Measurements from ENCODE around the gene TANK.
"Not testable (repeated sequence)": the region's sequence is repeated elsewhere in the genome, so short reads cannot be mapped to it uniquely, and the experiment has no call there.

TANK gene

DNA sequence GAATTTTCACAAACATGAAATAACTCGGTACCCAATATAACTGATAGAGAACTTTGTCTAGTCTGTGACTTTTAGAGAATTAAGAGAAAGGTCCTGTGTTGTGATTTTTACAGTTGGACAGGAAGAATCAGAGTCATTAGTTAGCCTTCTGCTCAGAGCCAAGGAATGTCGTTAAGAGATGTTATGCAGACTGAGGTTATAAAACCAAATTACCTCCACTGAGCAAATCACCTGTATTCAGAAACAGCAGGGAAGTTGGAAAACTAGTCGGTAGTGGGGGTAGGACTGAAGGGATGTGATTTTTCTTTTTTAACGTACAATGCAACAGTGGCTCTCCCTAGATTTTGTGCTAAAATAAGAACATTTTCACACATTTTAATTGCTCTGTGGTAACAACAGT, 18.5 kb downstream of the TANK start:
- no peak overlapping the region for H3K4me3 ChIP-seq
- H3K9me3 ChIP-seq (ENCODE audit: low read depth, low read length) = no peaks in the 10 kb centered on the region
- H3K27ac ChIP-seq = no peak overlapping the region
- peaks cover 31% of the 10 kb centered on the region for H3K36me3 ChIP-seq (ENCODE audit: insufficient read depth, low read length)
- TF ChIP-seq EZH2 (IDR thresholded peaks at IDR 0.05) = no peak
- no peak for TF ChIP-seq FOXP2 (optimal IDR thresholded peaks at IDR 0.05; ENCODE audit: control extremely low read depth, extremely low read length, insufficient read depth)
- no peak for TF ChIP-seq POLR2AphosphoS5 (IDR thresholded peaks at IDR 0.05; ENCODE audit: borderline replicate concordance, low read depth, low read length)
- H3K9ac ChIP-seq (ENCODE audit: insufficient read length) = no peak overlapping the region
- DNase-seq (ENCODE audit: low read depth, low spot score) = no peak

DNA sequence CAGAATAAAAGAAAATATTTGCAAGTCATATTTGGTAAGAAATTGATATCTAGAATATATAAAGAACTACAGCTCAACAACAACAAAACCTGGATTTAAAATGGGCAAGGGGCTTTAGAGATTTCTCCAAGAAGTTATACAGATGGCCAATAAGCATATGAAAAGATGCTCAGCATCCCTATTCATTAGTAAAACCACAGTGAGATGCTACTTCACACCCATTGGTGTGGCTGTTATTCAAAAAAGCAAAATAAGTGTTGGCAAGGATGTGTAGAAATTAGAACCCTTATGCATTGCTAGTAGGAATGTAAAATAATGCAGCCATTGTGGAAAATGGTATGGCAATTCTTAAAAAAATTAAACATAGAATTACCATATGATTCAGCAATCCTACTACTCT, 29.8 kb downstream of the TANK start:
- no peak for DNase-seq (ENCODE audit: low read depth, low spot score)
- H3K27ac ChIP-seq = no peak overlapping the region
- no peak overlapping the region for H3K9ac ChIP-seq (ENCODE audit: insufficient read length)
- H3K9me3 ChIP-seq (ENCODE audit: low read depth, low read length) = no peaks in the 10 kb centered on the region
- TF ChIP-seq FOXP2 (optimal IDR thresholded peaks at IDR 0.05; ENCODE audit: control extremely low read depth, extremely low read length, insufficient read depth) = no peak
- TF ChIP-seq POLR2AphosphoS5 (IDR thresholded peaks at IDR 0.05; ENCODE audit: borderline replicate concordance, low read depth, low read length) = no peak
- no peak for TF ChIP-seq EZH2 (IDR thresholded peaks at IDR 0.05)
- no peak overlapping the region for H3K4me3 ChIP-seq
- no peaks in the 10 kb centered on the region; the same call in none of the 2 replicates for H3K36me3 ChIP-seq (ENCODE audit: insufficient read depth, low read length)

DNA sequence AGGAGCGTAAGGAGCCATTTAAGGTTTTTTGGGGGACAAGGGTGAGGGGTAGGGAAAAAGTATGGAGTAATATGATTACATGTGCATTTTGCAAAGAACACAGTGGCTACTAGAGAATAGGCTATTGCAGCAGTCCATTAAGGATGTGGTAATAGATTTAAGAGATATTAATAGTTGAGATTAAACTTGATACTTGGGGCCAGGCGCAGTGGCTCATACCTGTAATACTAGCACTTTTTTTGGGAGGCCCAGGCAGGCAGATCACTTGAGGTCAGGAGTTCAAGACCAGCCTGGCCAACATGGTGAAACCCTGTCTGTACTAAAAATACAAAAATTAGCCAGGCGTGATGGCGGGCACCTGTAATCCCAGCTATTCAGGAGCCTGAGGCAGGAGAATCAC, 35.4 kb downstream of the TANK start:
- H3K9me3 ChIP-seq (ENCODE audit: low read depth, low read length); H3K9ac ChIP-seq (ENCODE audit: insufficient read length); DNase-seq (ENCODE audit: low read depth, low spot score); H3K4me3 ChIP-seq; H3K36me3 ChIP-seq (ENCODE audit: insufficient read depth, low read length); H3K27ac ChIP-seq: not testable (repeated sequence)

DNA sequence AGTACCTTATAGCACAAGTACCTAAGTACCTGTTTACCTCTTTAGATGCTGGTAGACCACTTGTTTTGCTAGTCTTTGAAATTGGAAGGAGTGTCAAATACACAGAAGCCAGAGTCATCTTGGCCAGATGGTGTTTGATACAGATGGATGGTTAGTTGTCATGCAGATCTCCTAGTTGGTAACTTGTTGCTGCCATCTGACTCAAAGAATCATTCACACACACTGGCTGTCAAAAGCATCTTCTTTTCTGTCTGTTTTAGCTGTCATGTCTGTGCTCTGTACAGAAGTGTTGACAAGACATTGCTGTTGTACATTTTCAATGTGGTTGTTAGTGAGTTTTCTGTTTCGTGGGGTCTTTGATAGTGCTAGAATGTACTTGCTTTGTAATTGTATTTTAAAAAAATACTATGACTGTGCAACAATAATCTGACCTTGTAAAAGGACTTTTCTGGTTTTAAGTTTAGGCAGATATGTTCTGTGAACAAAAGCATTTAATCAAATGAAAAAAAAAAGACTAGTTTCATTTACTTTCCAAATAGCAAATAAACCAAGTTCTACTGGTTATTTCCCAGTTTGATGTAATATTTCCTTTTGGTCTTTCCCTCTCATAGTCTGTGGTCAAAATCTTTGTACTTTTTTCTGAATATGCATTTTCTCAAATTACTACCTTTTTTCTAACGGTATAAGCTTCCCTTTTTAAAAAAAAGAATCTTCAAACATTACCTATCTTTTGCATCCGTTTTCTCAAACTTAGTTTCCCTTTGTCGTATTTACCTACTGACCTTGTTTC, 39.9 kb downstream of the TANK start:
- peaks cover 24% of the 10 kb centered on the region for H3K36me3 ChIP-seq (ENCODE audit: insufficient read depth, low read length)
- DNase-seq (ENCODE audit: low read depth, low spot score) = no peak
- no peak overlapping the region for H3K27ac ChIP-seq
- no peak overlapping the region for H3K4me3 ChIP-seq
- H3K9ac ChIP-seq (ENCODE audit: insufficient read length) = no peak overlapping the region
- TF ChIP-seq EZH2 (IDR thresholded peaks at IDR 0.05) (no peak), POLR2AphosphoS5 (IDR thresholded peaks at IDR 0.05; ENCODE audit: borderline replicate concordance, low read depth, low read length) (no peak)
- H3K9me3 ChIP-seq (ENCODE audit: low read depth, low read length) = no peaks in the 10 kb centered on the region

DNA sequence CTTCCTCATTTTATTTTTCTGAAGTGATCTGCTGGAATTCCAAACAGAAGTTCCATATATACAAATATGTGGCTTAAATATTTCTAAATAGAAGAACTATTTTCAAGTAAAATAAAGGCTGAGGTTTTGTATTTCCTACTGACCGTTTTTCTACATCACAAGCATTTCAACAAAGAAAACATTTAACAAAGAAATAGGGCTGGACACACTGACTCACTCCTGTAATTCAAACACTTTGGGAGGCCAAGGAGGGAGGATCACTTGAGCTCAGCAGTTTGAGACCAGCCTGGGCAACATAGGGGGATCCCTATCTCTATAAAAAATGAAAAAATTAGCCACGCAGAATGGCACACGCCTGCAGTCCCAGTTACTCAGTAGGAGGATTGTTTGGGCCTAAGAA, 44.6 kb downstream of the TANK start:
- Histone ChIP-seq H3K9ac (ENCODE audit: insufficient read length) (no peak overlapping the region), H3K9me3 (ENCODE audit: low read depth, low read length) (no peaks in the 10 kb centered on the region), H3K4me3 (no peak overlapping the region), H3K27ac (no peak overlapping the region), H3K36me3 (ENCODE audit: insufficient read depth, low read length) (peaks cover 21% of the 10 kb centered on the region)
- no peak for DNase-seq (ENCODE audit: low read depth, low spot score)
- TF ChIP-seq EZH2 (IDR thresholded peaks at IDR 0.05) (no peak), FOXP2 (optimal IDR thresholded peaks at IDR 0.05; ENCODE audit: control extremely low read depth, extremely low read length, insufficient read depth) (no peak), POLR2AphosphoS5 (IDR thresholded peaks at IDR 0.05; ENCODE audit: borderline replicate concordance, low read depth, low read length) (no peak)

DNA sequence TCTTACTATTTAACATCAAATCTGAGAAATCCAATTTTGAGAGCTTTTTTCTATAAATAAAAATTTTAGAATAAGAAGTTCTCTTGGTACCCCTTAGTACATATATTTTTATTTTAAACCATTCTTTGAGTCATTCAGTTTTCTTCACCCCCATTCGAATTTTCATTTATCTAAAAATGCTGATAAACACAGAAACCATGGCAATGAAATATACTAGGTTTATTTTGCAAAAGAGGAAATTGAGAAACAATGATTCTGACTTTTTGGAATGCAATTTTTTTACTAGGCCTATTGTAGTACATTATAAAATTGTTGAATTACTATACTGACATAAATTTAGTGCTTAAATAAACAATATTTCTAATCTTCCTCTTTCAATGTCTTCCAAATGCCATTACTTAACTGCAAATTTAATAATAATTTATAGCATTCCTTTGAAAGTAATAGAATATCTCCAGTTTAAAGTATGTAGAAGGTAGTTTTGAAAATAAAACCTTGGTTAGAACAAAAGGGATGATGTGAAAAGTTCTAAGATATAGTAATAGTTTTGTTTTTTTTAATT, 46.3 kb downstream of the TANK start:
- Histone ChIP-seq H3K4me3 (no peak overlapping the region), H3K9me3 (ENCODE audit: low read depth, low read length) (no peaks in the 10 kb centered on the region), H3K27ac (no peak overlapping the region), H3K9ac (ENCODE audit: insufficient read length) (no peak overlapping the region), H3K36me3 (ENCODE audit: insufficient read depth, low read length) (peaks cover 21% of the 10 kb centered on the region)
- TF ChIP-seq POLR2AphosphoS5 (IDR thresholded peaks at IDR 0.05; ENCODE audit: borderline replicate concordance, low read depth, low read length) (no peak), EZH2 (IDR thresholded peaks at IDR 0.05) (no peak), FOXP2 (optimal IDR thresholded peaks at IDR 0.05; ENCODE audit: control extremely low read depth, extremely low read length, insufficient read depth) (no peak)
- DNase-seq (ENCODE audit: low read depth, low spot score) = no peak

DNA sequence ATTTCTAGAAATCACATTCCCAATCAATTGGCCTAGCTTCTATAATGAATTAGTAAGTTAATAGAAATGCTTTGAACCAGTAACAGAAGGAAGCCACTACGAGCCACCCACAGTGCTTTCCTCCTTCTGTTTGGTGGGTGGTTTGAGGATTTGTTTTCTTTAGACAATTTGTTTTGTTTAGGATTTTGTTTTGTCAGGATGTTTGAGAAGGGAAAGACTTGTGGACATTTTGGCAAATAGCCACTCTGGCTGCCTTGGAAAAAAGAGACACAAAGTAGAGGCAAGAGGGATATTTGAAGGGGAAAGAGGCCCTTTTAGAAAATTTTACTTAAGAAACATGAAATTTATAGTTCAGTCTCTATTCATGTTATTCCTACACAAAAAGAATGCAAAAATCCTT, 47.7 kb downstream of the TANK start:
- DNase-seq (ENCODE audit: low read depth, low spot score) = no peak
- Histone ChIP-seq H3K27ac (no peak overlapping the region), H3K9me3 (ENCODE audit: low read depth, low read length) (no peaks in the 10 kb centered on the region), H3K9ac (ENCODE audit: insufficient read length) (no peak overlapping the region), H3K36me3 (ENCODE audit: insufficient read depth, low read length) (peaks cover 21% of the 10 kb centered on the region), H3K4me3 (no peak overlapping the region)
- TF ChIP-seq POLR2AphosphoS5 (IDR thresholded peaks at IDR 0.05; ENCODE audit: borderline replicate concordance, low read depth, low read length) (no peak), FOXP2 (optimal IDR thresholded peaks at IDR 0.05; ENCODE audit: control extremely low read depth, extremely low read length, insufficient read depth) (no peak), EZH2 (IDR thresholded peaks at IDR 0.05) (no peak)

DNA sequence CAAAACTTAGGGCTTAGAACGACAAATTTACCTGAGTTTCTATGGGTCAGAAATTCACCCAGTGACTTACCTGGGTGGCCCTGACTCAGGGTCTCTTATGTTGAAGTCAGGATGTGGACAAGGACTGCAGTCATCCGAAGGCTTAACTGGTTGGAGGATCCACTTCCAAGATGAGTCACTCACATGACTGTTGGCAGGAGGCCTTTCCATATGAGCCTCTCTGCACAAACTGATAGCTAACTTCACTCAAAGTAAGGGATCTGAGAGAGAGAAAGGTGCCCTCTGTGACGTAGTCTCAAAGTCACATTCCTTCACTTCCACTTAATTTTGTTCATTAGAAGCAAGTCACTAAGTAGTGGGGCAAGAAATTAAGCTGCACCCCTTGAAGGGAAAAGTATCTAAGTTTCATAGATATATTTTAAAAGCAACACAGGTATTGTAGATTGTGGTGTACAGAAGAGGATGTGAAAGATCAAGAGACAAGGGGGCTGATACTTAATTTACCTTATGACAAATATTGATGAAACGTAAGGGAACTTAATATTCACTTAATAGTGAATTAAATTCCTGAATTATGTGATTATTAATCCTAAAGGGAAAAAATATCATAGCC, 48.4 kb downstream of the TANK start:
- DNase-seq (ENCODE audit: low read depth, low spot score) = no peak
- Histone ChIP-seq H3K9ac (ENCODE audit: insufficient read length) (no peak overlapping the region), H3K27ac (no peak overlapping the region), H3K36me3 (ENCODE audit: insufficient read depth, low read length) (peaks cover 17% of the 10 kb centered on the region), H3K4me3 (no peak overlapping the region), H3K9me3 (ENCODE audit: low read depth, low read length) (no peaks in the 10 kb centered on the region)
- TF ChIP-seq POLR2AphosphoS5 (IDR thresholded peaks at IDR 0.05; ENCODE audit: borderline replicate concordance, low read depth, low read length) (no peak), EZH2 (IDR thresholded peaks at IDR 0.05) (no peak)

DNA sequence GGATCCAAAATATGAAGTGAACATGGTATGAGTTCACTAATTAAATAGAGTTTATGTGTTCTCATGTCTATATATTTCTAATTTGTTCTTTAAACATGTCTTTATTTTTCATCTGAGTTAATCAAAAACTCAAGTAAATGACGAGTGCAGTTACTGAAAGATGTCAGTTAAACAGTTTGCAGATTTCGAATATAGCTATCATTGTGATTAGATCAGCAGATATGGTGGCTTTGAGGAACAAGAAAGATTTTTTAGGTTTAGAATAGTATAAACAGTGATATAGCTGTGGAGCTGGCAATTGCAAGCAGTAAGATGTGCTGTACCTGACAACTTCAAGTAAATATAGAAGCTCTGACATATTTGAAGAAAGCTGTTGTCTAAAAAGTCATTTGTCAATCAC, 49.7 kb downstream of the TANK start:
- no peak for DNase-seq (ENCODE audit: low read depth, low spot score)
- Histone ChIP-seq H3K36me3 (ENCODE audit: insufficient read depth, low read length) (peaks cover 10% of the 10 kb centered on the region), H3K9ac (ENCODE audit: insufficient read length) (no peak overlapping the region), H3K4me3 (no peak overlapping the region), H3K27ac (no peak overlapping the region), H3K9me3 (ENCODE audit: low read depth, low read length) (no peaks in the 10 kb centered on the region)
- no peak for TF ChIP-seq POLR2AphosphoS5 (IDR thresholded peaks at IDR 0.05; ENCODE audit: borderline replicate concordance, low read depth, low read length)
- no peak for TF ChIP-seq EZH2 (IDR thresholded peaks at IDR 0.05)
- TF ChIP-seq FOXP2 (optimal IDR thresholded peaks at IDR 0.05; ENCODE audit: control extremely low read depth, extremely low read length, insufficient read depth) = no peak

Measured in SK-N-MC (cell line).